MM.1S (cell line): ENCODE data around the gene ADARB2.

Source experiments
- DNase-seq: peaks from one replicate; pipeline ENCODE4 v3.0.0-alpha.2; 2015
- H2AFZ ChIP-seq: fragments of 300-600 bp; sonication (generic); 2 replicates; pipeline ENCODE4 v1.6.0; 2016; ENCODE audit warnings: antibody characterized with exemption, low read length
- H3F3A ChIP-seq: fragments of 300-600 bp; sonication (generic); 2 replicates; pipeline ENCODE4 v1.6.1; 2016; ENCODE audit warnings: mild to moderate bottlenecking, antibody characterized with exemption, low read length, moderate library complexity, mixed read lengths; ENCODE audit not compliant: insufficient read depth
- H3K27ac ChIP-seq: fragments of 300-600 bp; sonication (generic); 2 replicates; pipeline ENCODE4 v1.5.1; 2016; ENCODE audit warnings: mild to moderate bottlenecking, low read length
- H3K27me3 ChIP-seq: fragments of 300-600 bp; sonication (generic); replicated peaks from 2 replicates; pipeline ENCODE4 v1.6.0; 2016; ENCODE audit warnings: low read length; ENCODE audit not compliant: insufficient read depth
- H3K36me3 ChIP-seq: fragments of 300-600 bp; sonication (generic); replicated peaks from 2 replicates; pipeline ENCODE4 v1.6.1; 2016; ENCODE audit warnings: mild to moderate bottlenecking, low read length, mixed read lengths; ENCODE audit not compliant: insufficient read depth
- H3K4me1 ChIP-seq: fragments of 300-600 bp; sonication (generic); 2 replicates; pipeline ENCODE4 v1.6.1; 2016; ENCODE audit warnings: low read length, mixed read lengths
- H3K4me2 ChIP-seq: fragments of 300-600 bp; sonication (generic); 2 replicates; pipeline ENCODE4 v1.6.0; 2016; ENCODE audit warnings: low read depth, low read length
- H3K4me3 ChIP-seq: fragments of 300-600 bp; sonication (generic); 2 replicates; pipeline ENCODE4 v1.5.1; 2016; ENCODE audit warnings: low read length, mixed read lengths
- H3K79me2 ChIP-seq: fragments of 300-600 bp; sonication (generic); 2 replicates; pipeline ENCODE4 v1.6.1; 2016; ENCODE audit warnings: mixed run types, low read length, mixed read lengths
- H3K9ac ChIP-seq: fragments of 300-600 bp; sonication (generic); 2 replicates; pipeline ENCODE4 v1.6.1; 2016; ENCODE audit warnings: low read length, mixed read lengths
- H3K9me2 ChIP-seq: fragments of 300-600 bp; sonication (generic); replicated peaks from 2 replicates; pipeline ENCODE4 v1.6.1; 2016; ENCODE audit warnings: mild to moderate bottlenecking, low read length, mixed read lengths; ENCODE audit not compliant: insufficient read depth
- H3K9me3 ChIP-seq: fragments of 300-600 bp; sonication (generic); replicated peaks from 2 replicates; pipeline ENCODE4 v1.6.1; 2016; ENCODE audit warnings: mild to moderate bottlenecking, low read length, mixed read lengths; ENCODE audit not compliant: insufficient read depth
- H4K20me1 ChIP-seq: fragments of 300-600 bp; sonication (generic); 2 replicates; pipeline ENCODE4 v1.6.1; 2016; ENCODE audit warnings: mild to moderate bottlenecking, low read length, moderate library complexity, mixed read lengths; ENCODE audit not compliant: insufficient read depth
- EZH2 ChIP-seq: fragments of 300-600 bp; sonication (generic); optimal IDR thresholded peaks from 2 replicates; pipeline ENCODE3; 2017; ENCODE audit warnings: low read depth, mild to moderate bottlenecking, antibody characterized with exemption, low read length, mixed read lengths
- EZH2phosphoT487 ChIP-seq: fragments of 300-600 bp; sonication (generic); IDR thresholded peaks from 2 replicates; pipeline ENCODE4 v1.6.1; 2018; ENCODE audit warnings: antibody characterized with exemption, low read length
- TF ChIP-seq, protein P1 (sequence below): fragments of 300-600 bp; sonication (generic); IDR thresholded peaks from 2 replicates; pipeline ENCODE4 v1.5.1; 2016; ENCODE audit warnings: antibody characterized with exemption, low read length, mixed read lengths

Gene ADARB2

DNA sequence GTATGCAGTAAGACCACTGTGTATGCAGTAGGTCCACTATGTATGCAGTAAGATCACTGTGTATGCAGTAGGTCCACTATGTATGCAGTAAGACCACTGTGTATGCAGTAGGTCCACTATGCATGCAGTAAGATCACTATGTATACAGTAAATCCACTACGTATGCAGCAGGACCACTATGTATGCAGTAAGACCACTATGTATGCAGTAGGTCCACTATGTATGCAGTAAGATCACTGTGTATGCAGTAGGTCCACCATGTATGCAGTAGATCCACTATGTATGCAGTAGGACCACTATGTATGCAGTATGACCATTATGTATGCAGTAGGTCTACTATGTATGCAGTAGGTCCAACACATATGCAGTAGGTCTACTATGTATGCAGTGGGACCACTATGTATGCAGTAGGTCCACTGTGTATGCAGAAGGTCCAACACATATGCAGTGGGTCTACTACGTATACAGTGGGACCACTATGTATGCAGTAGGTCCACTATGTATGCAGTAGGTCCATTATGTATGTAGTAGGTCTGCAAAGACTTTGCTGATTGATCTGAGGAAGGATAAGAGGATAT, 313.6 kb downstream of the ADARB2 start:
- TF ChIP-seq, protein P1, sequence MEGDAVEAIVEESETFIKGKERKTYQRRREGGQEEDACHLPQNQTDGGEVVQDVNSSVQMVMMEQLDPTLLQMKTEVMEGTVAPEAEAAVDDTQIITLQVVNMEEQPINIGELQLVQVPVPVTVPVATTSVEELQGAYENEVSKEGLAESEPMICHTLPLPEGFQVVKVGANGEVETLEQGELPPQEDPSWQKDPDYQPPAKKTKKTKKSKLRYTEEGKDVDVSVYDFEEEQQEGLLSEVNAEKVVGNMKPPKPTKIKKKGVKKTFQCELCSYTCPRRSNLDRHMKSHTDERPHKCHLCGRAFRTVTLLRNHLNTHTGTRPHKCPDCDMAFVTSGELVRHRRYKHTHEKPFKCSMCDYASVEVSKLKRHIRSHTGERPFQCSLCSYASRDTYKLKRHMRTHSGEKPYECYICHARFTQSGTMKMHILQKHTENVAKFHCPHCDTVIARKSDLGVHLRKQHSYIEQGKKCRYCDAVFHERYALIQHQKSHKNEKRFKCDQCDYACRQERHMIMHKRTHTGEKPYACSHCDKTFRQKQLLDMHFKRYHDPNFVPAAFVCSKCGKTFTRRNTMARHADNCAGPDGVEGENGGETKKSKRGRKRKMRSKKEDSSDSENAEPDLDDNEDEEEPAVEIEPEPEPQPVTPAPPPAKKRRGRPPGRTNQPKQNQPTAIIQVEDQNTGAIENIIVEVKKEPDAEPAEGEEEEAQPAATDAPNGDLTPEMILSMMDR: no peak
- no peak for TF ChIP-seq EZH2
- TF ChIP-seq EZH2phosphoT487: no peak
- Histone ChIP-seq H3K4me2 (no peak overlapping the region), H4K20me1 (no peaks in the 10 kb centered on the region)

DNA sequence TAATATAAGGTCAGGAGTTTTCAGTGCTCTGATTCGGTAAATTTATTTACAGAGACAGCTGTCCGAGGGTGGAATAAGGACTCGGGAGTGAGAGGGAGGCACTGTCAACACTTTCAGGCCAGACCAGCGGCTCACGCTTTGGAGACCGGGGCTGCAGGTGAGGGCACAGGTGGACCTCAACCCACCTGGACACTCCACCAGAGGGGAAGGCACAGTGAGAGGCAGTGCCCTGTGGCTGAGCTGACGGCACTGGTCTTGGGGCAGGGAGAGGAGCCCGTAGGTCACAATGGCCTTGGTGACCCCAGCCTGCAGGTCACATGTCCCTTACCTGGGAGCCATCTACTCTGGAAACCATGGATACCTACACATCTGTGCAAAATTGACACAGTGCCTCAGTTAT, 315.1 kb downstream of the ADARB2 start:
- no peaks in the 10 kb centered on the region for H3K9me2 ChIP-seq
- H3K4me1 ChIP-seq: no peaks in the 10 kb centered on the region
- no peaks in the 10 kb centered on the region for H3K36me3 ChIP-seq
- H3K9ac ChIP-seq: no peak overlapping the region
- H3K79me2 ChIP-seq: no peaks in the 10 kb centered on the region
- H3K4me2 ChIP-seq: no peak overlapping the region
- DNase-seq: no peak
- H3F3A ChIP-seq: no peaks in the 10 kb centered on the region
- TF ChIP-seq EZH2 (no peak), EZH2phosphoT487 (no peak)
- TF ChIP-seq, protein P1: no peak
- H2AFZ ChIP-seq: no peak overlapping the region
- H3K9me3 ChIP-seq: no peaks in the 10 kb centered on the region
- no peaks in the 10 kb centered on the region; the same call in 1 of the 2 replicates for H3K27me3 ChIP-seq
- no peak overlapping the region for H3K27ac ChIP-seq
- H3K4me3 ChIP-seq: no peak overlapping the region
- no peaks in the 10 kb centered on the region for H4K20me1 ChIP-seq

More for the DNA sequence above, 313.6 kb downstream of the ADARB2 start:
- no peaks in the 10 kb centered on the region for H3K36me3 ChIP-seq
- no peaks in the 10 kb centered on the region for H3K9me2 ChIP-seq
- no peak overlapping the region for H3K4me3 ChIP-seq
- H3K27ac ChIP-seq: no peak overlapping the region
- no peak overlapping the region for H3K9ac ChIP-seq
- H3K9me3 ChIP-seq: no peaks in the 10 kb centered on the region
- no peak for DNase-seq
- no peaks in the 10 kb centered on the region for H3K79me2 ChIP-seq
- H3K27me3 ChIP-seq: no peaks in the 10 kb centered on the region
- H3F3A ChIP-seq: no peaks in the 10 kb centered on the region
- no peak overlapping the region for H2AFZ ChIP-seq
- no peaks in the 10 kb centered on the region for H3K4me1 ChIP-seq

DNA sequence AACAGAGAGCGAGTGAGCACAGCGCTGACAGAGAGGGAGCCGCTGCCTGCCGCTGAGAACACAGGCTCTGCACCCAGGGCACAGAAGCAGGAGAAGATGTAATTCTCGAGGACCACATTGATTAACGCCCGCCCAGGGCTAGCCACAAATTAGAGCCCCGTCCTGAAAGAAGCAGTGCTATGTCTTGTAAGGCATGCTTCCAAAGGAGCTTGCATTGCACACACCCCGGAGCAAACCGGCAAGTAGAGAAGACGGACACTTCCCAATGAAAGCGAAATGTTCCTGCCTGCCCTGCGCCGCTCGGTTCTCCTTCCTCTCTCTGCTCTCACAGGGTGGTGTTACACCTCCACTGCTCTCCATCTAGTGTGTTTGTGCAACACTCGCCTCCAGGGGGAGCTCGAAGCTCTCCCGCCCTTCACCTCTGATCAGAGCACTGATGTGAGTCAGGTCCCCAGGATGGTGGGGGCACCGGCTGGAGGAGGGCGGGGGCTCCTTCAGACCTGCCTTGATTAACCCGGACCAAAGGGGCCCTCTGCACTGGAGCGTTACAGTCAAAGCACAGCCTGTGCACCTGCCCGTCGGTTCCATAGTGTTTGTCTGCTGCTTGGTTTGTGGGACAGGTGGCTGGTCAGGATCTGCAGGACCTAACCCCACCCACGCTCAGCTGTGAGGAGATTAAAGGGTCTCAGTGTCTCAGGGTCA, 316.5 kb downstream of the ADARB2 start:
- DNase-seq: peak; percentile 70
- Histone ChIP-seq H3K27ac (no peak overlapping the region), H3K4me1 (no peaks in the 10 kb centered on the region), H3K4me3 (peak overlapping the region; percentile 23; the same call in 1 of the 2 replicates), H3K79me2 (no peaks in the 10 kb centered on the region), H2AFZ (no peak overlapping the region; the same call in 1 of the 2 replicates), H3K9ac (no peak overlapping the region), H3K36me3 (no peaks in the 10 kb centered on the region), H3F3A (no peaks in the 10 kb centered on the region), H3K27me3 (no peaks in the 10 kb centered on the region; the same call in 1 of the 2 replicates), H4K20me1 (no peaks in the 10 kb centered on the region), H3K9me2 (no peaks in the 10 kb centered on the region), H3K4me2 (peak overlapping the region; percentile 55), H3K9me3 (no peaks in the 10 kb centered on the region)
- no peak for TF ChIP-seq EZH2phosphoT487
- TF ChIP-seq, protein P1: peak; percentile 58
